ENCODE measurements around the gene LDLRAD4.

The LDLRAD4 gene

GRCh38 chr18:13379930-13380690 is 161.6 kb downstream of the LDLRAD4 start:
- TF ChIP-seq, protein P1, sequence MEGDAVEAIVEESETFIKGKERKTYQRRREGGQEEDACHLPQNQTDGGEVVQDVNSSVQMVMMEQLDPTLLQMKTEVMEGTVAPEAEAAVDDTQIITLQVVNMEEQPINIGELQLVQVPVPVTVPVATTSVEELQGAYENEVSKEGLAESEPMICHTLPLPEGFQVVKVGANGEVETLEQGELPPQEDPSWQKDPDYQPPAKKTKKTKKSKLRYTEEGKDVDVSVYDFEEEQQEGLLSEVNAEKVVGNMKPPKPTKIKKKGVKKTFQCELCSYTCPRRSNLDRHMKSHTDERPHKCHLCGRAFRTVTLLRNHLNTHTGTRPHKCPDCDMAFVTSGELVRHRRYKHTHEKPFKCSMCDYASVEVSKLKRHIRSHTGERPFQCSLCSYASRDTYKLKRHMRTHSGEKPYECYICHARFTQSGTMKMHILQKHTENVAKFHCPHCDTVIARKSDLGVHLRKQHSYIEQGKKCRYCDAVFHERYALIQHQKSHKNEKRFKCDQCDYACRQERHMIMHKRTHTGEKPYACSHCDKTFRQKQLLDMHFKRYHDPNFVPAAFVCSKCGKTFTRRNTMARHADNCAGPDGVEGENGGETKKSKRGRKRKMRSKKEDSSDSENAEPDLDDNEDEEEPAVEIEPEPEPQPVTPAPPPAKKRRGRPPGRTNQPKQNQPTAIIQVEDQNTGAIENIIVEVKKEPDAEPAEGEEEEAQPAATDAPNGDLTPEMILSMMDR (IDR thresholded peaks at IDR 0.05; ENCODE audit: extremely low read depth, missing control alignments) = no peak
- no peak for DNase-seq (ENCODE audit: low spot score)

GRCh38 chr18:13380691-13381070 is 162.1 kb downstream of the LDLRAD4 start:
- TF ChIP-seq, protein P1 (IDR thresholded peaks at IDR 0.05; ENCODE audit: extremely low read depth, missing control alignments) = no peak
- DNase-seq (ENCODE audit: low spot score) = no peak

DNA sequence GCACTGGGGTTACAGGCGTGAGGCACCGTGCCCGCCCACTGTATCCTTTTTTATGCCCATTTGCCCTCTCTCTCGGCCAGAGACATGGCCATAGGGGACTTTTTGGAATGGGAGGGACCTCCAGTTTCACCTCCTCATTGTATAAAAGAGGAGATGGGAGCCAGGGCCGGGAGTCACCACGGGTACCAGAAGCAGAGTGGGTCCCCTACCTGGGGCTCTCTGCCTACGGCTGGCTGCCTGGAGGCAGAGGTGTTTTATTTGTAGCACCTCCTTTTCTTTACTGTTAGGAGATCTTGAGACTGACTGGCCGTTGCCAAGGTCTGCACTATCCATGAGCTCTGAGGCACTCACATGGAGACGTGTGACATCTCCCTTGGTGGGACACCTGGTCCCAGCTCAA is 162.8 kb downstream of the LDLRAD4 start:
- TF ChIP-seq, protein P1 (IDR thresholded peaks at IDR 0.05; ENCODE audit: extremely low read depth, missing control alignments) = no peak
- peak; percentile 43 for DNase-seq (ENCODE audit: low spot score)

DNA sequence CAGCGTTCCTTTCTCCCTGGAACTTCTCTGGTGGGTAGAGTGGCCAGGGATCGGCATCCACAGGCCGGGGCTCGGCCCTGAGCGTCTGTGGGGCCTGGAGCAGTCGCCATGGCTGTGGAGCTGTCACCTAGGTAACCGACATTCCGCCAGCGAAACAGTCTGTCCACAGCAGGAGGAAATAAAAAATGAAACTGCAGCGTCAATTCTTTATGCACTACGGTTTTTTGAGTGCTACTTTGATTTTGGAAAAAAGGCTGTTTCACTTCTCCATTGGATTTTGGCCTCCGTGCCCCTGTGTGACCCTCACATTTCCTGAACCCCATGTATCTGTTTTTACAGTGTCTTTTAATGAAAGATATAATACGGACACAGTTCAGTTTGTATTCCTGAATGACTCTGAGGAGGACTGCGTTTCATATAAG is 163.4 kb downstream of the LDLRAD4 start:
- TF ChIP-seq, protein P1 (IDR thresholded peaks at IDR 0.05; ENCODE audit: extremely low read depth, missing control alignments) = no peak
- DNase-seq (ENCODE audit: low spot score) = peak; percentile 77

DNA sequence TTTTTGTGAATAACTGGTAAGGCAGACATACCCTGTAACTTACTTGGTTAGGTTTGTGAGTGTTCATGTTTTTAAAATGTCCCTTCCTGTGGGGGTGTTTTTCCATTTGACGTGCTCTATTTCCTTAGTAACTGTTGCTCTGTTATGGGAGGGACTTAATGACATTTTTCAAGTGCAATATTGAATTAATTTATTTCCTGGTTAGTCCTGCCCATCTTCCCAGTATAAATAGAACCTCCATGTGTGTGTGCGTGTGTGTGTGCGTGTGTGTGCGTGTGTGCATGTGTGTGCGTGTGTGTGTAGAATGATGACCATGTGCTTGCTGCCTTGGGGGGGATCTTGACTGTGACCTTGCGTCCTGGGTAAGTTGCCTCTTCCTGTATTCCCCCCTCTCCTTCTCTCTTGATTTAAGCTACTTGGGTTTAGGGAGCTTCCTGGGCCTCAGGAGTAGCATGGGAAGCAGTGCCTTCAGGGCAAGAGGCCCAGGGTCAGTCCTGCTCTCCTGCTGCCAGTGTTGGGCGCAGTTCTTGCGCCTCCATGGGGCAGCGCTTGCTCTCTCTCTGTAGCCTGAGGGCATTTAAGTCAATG is 163.9 kb downstream of the LDLRAD4 start:
- peak; percentile 74 for DNase-seq (ENCODE audit: low spot score)
- TF ChIP-seq, protein P1 (IDR thresholded peaks at IDR 0.05; ENCODE audit: extremely low read depth, missing control alignments) = no peak

DNA sequence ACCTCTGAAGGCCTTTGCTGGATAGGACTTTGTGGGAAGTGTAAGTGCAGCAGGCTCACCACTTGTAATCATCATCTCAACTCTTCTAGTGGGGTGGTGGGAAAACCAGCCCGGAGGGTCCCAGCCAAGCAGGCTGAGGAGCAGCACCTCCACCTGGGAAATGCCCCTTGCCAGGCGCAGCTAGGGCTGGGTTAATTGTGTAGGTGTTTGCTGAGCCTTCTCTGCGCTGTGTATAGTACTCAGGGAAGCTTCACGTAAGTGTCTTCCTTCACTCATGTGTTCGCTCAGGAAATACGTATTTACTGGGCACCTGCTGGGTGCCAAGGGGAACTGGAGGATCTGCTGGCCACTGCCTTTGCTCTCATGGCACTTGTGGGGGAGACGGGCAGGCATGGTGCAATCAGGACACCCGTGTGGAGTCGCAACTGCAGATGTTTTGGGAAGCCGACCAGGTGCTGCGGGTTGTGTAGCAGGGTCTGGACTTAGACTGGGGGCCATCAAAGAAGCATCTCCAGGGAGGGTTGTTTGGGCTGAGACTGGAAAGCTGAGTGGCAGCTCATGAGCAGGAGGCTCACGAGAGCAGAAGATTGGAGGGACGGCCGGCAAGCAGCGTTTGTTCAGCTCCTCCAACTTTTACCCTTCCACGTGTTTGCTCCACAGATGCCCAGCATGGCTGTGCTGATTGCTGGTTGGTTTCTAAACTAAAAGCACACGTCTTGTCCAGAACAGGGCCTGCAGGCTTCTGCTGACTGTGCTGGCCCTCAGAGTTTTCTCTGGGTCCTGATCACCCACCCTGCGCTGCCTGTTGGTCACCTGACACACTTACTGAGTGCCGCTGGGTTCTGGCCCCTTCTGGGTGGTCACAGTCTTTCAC is 164.6 kb downstream of the LDLRAD4 start:
- TF ChIP-seq, protein P1 (IDR thresholded peaks at IDR 0.05; ENCODE audit: extremely low read depth, missing control alignments) = no peak
- DNase-seq (ENCODE audit: low spot score) = no peak

Data from GM20000 (cell line).